IPS DF 6.9 (cell line): Measurements from ENCODE around the gene CPS1.
A peak's percentile ranks its signal among the peaks of the same experiment; 100 is the strongest.

Experiments used
- DNase-seq: peaks from one replicate; pipeline ENCODE4 v3.0.0-alpha.2; 2013; ENCODE audit warnings: low read depth, low spot score
- H3K27ac ChIP-seq: one replicate; pipeline ENCODE4 v1.5.1; 2013; ENCODE audit warnings: low read length, control low read depth
- H3K27me3 ChIP-seq: 2 replicates; pipeline ENCODE4 v1.6.1; 2013; ENCODE audit warnings: mild to moderate bottlenecking, low read length; ENCODE audit not compliant: control insufficient read depth, insufficient read depth
- H3K36me3 ChIP-seq: 2 replicates; pipeline ENCODE4 v1.6.1; 2013; ENCODE audit warnings: low read length; ENCODE audit not compliant: control insufficient read depth, insufficient read depth
- H3K4me1 ChIP-seq: 2 replicates; pipeline ENCODE4 v1.6.1; 2013; ENCODE audit warnings: low read length; ENCODE audit not compliant: control insufficient read depth, insufficient read depth
- H3K4me3 ChIP-seq: 2 replicates; pipeline ENCODE4 v1.5.1; 2013; ENCODE audit warnings: mild to moderate bottlenecking, low read length
- H3K9me3 ChIP-seq: 2 replicates; pipeline ENCODE4 v1.6.1; 2013; ENCODE audit warnings: low read length, inconsistent platforms; ENCODE audit not compliant: control insufficient read depth, insufficient read depth
- WGBS: extraction: QIAGEN DNeasy Blood & Tissue Kit; methylation state at CpG from one replicate; pipeline ENCODE4 v1.1.7; 2013; ENCODE audit warnings: mixed read lengths, missing lambda C conversion rate; ENCODE audit not compliant: insufficient read length, insufficient coverage; 5-methylcytosine and 5-hydroxymethylcytosine counted together

CPS1 gene

DNA sequence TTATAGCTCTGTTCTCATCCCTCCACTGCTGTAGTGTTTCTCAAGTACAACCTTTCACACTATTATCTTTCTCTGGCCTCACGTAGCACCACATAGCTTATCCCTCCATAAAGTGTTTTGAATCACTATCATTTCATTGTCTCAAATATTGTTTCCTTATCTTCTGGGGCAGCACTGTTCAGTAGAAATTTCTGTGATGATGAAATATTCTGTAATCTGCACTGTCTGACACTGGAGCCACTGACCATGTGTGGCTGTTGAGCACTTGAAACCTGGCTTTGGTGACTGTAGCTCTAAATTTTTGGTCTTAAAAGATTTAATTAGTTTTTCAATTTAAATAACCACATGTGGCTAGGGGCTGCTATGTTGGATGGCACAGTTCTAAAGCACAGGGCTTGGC is 78.9 kb downstream of the CPS1 start:
- H3K4me3 ChIP-seq = no peak overlapping the region

DNA sequence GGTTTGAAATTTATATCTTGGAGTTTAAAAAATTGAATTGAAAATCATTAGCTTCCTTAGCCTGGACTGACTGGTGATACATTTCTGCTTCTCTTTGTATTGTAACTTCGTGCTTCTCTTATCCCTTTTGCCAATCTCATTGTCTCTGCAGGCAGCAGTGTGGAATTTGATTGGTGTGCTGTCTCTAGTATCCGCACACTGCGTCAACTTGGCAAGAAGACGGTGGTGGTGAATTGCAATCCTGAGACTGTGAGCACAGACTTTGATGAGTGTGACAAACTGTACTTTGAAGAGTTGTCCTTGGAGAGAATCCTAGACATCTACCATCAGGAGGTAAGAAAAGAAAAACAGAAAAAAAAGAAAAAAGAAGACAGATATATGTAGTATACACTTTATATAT is 85.9 kb downstream of the CPS1 start:
- Histone ChIP-seq H3K27ac (no peak overlapping the region), H3K4me1 (no peaks in the 10 kb centered on the region), H3K27me3 (no peaks in the 10 kb centered on the region), H3K36me3 (no peaks in the 10 kb centered on the region), H3K9me3 (no peaks in the 10 kb centered on the region), H3K4me3 (no peak overlapping the region)
- DNase-seq = no peak
- no CpG with 5 or more reads among the region's 4 CpGs for WGBS

More for the DNA sequence above, 78.9 kb downstream of the CPS1 start:
- 0 out of 2 replicates have a peak, but pooled peaks cover 1% of the 10 kb centered on the region for H3K4me1 ChIP-seq
- no peaks in the 10 kb centered on the region for H3K36me3 ChIP-seq
- no peaks in the 10 kb centered on the region for H3K27me3 ChIP-seq
- WGBS = no CpG with 5 or more reads among the region's 1 CpG
- H3K9me3 ChIP-seq = no peaks in the 10 kb centered on the region
- DNase-seq = no peak
- H3K27ac ChIP-seq = no peak overlapping the region

DNA sequence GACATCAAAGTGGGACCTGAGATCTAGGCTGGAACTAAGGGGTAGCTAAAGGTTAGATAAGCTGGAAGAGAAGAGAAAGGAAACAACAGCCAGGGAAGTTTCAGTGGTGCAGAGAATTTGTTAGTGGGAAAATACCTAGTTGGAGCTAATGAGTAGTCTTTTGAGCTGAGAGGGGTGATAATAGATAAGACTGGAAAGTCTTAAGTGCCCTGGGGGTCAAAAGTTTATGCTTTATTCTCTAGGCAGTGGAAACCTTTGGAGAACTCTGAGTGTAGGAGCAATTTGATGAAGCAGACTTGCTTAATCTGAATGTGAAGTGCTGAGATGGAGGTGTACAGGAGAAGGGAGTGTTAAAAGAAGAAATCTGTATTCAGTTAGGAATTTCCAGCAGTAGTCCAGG is 90.8 kb downstream of the CPS1 start:
- no peaks in the 10 kb centered on the region for H3K27me3 ChIP-seq
- H3K36me3 ChIP-seq = no peaks in the 10 kb centered on the region
- H3K4me1 ChIP-seq = no peaks in the 10 kb centered on the region
- no peak for DNase-seq
- no peak overlapping the region for H3K27ac ChIP-seq
- no peaks in the 10 kb centered on the region for H3K9me3 ChIP-seq
- H3K4me3 ChIP-seq = no peak overlapping the region

DNA sequence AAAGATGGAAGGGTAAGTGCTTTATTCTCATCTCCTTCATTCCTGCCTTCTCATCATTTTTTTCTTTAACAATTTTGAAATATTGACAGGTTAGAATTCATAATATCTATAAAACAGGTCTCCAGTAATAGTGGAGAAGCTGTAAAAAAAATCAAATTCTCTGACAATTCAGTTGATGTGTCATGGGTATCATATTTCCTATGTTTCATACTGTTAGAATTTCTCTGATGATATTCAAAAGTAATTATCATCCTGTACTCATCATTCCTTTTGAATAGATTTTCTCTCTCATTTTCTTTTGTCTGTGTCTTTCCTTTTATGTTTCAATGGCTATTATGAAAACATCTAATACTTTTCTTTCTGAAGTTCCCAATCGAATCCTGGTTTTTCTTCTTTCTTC is 97.7 kb downstream of the CPS1 start:
- H3K36me3 ChIP-seq = no peaks in the 10 kb centered on the region
- H3K27ac ChIP-seq = no peak overlapping the region
- WGBS = no CpG with 5 or more reads among the region's 1 CpG
- H3K27me3 ChIP-seq = no peaks in the 10 kb centered on the region
- H3K4me1 ChIP-seq = no peaks in the 10 kb centered on the region
- no peaks in the 10 kb centered on the region for H3K9me3 ChIP-seq
- H3K4me3 ChIP-seq = no peak overlapping the region
- DNase-seq = no peak

DNA sequence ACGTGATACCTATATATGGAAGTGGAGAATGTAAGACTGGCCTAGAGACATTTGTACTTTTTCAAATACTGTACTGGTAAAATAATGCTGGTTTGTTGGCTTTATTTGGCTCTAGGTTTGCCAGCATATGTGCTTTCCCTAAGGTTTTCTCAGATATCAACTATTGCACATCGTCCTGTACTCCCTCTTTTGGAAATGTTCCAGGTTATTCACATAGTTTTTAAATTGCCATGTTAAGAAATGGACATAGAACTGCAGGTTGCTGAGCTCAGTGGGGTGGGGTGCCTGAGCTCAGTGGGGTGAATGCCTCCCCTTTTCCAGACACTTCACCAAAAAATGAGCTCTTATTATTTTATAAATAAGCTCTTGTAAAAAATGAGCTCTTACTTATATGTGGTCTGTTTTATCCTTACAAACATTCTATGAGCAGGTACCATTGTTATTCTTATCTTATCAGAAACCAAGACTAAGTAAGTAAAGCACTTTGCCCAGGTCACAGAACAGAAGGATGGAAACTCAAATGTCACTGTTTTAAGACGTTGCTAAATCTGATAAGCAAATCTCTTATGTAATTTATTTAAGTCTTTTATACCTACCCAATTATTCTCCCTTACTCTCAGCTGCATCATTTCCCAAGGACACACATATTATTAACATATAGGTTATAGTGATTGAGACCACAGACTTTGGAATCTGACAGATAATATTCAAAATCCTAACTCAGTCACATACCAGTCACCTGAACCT is 99.0 kb downstream of the CPS1 start:
- whole genome bisulfite sequencing = no CpG with 5 or more reads among the region's 3 CpGs
- Histone ChIP-seq H3K36me3 (no peaks in the 10 kb centered on the region), H3K9me3 (no peaks in the 10 kb centered on the region), H3K4me3 (no peak overlapping the region), H3K27ac (no peak overlapping the region), H3K27me3 (no peaks in the 10 kb centered on the region), H3K4me1 (no peaks in the 10 kb centered on the region)
- no peak for DNase-seq

DNA sequence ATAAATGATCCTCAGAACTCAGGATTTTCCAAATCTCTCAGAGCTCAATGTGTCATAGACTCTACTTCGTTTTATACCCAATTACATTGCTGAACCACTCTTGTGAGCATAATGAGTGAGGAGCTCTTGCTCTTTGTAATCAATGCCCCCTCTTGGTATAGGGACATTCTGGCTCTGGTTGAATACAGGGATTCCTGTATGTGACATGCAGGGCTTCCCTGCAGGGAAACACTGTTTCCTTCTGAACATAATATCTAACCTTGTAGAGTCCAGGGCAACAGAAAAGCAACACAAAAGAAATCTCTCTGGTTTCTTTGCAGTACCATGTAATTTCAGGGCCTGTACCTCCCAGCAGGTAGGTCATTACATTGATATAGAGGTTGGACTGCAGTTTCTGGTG is 101.5 kb downstream of the CPS1 start:
- Histone ChIP-seq H3K27ac (no peak overlapping the region), H3K4me3 (no peak overlapping the region), H3K9me3 (no peaks in the 10 kb centered on the region), H3K4me1 (no peaks in the 10 kb centered on the region), H3K36me3 (no peaks in the 10 kb centered on the region), H3K27me3 (no peaks in the 10 kb centered on the region)
- no peak for DNase-seq
- no CpG with 5 or more reads among the region's 1 CpG for WGBS

DNA sequence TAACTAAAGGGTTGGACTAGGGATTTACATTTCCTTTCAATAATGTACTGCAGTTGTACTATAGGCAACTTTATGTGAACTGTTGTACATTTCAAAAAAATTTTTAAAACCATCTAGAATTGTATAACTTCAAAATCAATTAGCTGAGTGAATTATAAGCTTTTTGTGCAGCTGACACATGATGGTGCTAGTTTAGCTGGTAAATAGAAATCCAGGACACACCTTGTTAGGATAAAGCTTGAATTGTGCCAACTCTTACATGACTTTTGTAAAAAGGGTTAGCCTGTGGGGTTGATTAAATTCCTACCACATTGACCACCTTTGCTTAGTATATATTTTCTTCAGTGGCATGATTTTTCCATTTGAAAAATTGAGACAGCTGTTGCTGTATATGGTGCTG is 104.4 kb downstream of the CPS1 start:
- H3K27me3 ChIP-seq = no peaks in the 10 kb centered on the region
- H3K4me3 ChIP-seq = no peak overlapping the region
- H3K27ac ChIP-seq = no peak overlapping the region
- H3K36me3 ChIP-seq = no peaks in the 10 kb centered on the region
- H3K4me1 ChIP-seq = no peaks in the 10 kb centered on the region
- DNase-seq = no peak
- no peaks in the 10 kb centered on the region for H3K9me3 ChIP-seq

DNA sequence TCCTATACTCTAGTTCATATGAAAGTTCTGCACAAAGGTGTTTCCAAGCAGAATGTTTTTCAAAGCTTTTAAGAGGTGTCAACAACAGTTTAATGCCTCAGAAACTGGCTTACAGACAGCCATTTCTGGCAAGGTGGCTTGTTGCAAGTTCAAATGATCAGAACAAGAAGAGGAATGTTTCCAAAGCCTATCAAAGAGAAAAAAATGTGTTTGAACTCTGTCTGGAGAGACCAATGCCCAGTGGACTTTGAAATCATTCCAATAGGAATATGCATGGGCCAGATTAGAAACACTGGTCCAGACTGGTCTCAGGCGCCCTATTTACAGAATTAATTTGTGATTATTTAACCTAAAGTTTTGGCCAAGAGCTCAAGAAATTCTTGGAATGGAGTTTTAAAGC is 106.2 kb downstream of the CPS1 start:
- H3K36me3 ChIP-seq = no peaks in the 10 kb centered on the region
- H3K9me3 ChIP-seq = no peaks in the 10 kb centered on the region
- no peaks in the 10 kb centered on the region for H3K4me1 ChIP-seq
- H3K27me3 ChIP-seq = no peaks in the 10 kb centered on the region
- no CpG with 5 or more reads among the region's 1 CpG for WGBS
- H3K27ac ChIP-seq = no peak overlapping the region
- H3K4me3 ChIP-seq = no peak overlapping the region
- no peak for DNase-seq

DNA sequence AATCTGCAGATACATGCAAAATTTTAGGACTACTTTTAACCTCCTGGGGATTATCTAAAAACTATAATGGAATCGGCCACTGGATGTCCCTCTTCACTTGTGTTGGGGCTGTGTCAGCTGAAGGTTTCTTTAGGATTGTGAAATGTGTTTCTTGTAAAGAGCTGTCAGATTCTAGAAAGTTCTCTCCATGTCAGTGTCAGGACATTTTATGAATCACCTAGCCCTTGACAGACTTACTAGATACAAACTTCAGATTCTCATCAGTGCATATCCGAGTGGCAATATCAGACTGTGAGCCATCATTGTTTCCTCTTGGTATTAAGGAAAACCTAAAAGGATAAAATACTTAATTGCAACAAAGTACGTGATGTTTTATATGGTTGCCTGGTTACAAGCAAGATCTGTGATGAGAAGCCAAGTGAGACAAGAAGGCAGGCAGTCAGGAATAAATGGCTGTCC is 107.3 kb downstream of the CPS1 start:
- no peaks in the 10 kb centered on the region for H3K4me1 ChIP-seq
- H3K36me3 ChIP-seq = no peaks in the 10 kb centered on the region
- H3K27ac ChIP-seq = no peak overlapping the region
- no CpG with 5 or more reads among the region's 3 CpGs for WGBS
- H3K4me3 ChIP-seq = no peak overlapping the region
- DNase-seq = peak; percentile 7
- H3K9me3 ChIP-seq = no peaks in the 10 kb centered on the region
- H3K27me3 ChIP-seq = no peaks in the 10 kb centered on the region

DNA sequence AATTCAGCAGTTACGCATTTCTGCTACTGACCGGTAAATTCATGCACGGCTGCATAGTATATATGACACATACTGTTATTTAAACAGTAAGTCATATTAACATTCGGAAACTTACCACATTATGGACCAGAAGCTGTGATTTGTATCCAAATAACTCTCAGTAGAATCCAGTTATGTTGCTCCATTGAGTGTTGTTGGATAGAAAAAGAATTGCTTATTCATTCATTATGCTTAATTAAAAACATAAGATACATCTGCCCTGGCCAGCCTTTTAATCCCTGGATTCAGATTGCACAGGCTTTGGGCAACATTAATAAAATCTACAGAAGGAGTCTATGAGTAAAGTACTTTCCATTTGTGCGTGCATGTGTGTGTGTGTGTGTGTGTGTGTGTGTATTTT is 111.3 kb downstream of the CPS1 start:
- no peaks in the 10 kb centered on the region for H3K27me3 ChIP-seq
- no peak overlapping the region for H3K4me3 ChIP-seq
- DNase-seq = no peak
- H3K36me3 ChIP-seq = no peaks in the 10 kb centered on the region
- WGBS = no CpG with 5 or more reads among the region's 5 CpGs
- no peak overlapping the region for H3K27ac ChIP-seq
- H3K9me3 ChIP-seq = no peaks in the 10 kb centered on the region
- H3K4me1 ChIP-seq = no peaks in the 10 kb centered on the region

DNA sequence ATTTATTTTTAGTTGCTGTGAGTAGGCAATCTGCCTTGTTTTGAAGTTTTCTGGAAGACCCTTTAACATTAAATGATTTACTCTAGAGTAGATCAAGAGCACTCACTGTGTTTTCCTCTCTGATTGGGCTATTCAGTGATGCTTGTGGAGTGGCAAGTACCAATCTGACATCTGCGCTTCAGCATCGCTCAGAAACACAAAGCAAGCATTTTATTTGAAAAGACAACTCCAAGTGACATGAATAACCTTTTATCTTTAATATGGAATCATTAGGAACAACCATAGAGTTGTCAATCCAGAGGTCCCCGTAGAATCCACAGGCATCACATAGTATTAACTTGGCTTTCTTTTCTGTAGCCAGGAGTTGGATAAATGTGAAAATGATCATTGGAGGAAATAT is 114.7 kb downstream of the CPS1 start:
- no peak overlapping the region for H3K4me3 ChIP-seq
- WGBS = no CpG with 5 or more reads among the region's 3 CpGs
- DNase-seq = no peak
- no peak overlapping the region for H3K27ac ChIP-seq
- H3K4me1 ChIP-seq = no peaks in the 10 kb centered on the region
- no peaks in the 10 kb centered on the region for H3K27me3 ChIP-seq
- H3K36me3 ChIP-seq = no peaks in the 10 kb centered on the region
- H3K9me3 ChIP-seq = no peaks in the 10 kb centered on the region
